UCSD-AML1 (cell line): ENCODE data around the gene NRL.

Experiments
- DNase-seq: peaks from one replicate; lab custom pipeline; 2025; ENCODE audit not compliant: unreplicated experiment; lab: John Stamatoyannopoulos, UW

The NRL gene

GRCh38 chr14:24145219-24145618 is 30.5 kb upstream of the NRL start:
- DNase-seq, result no peak

- DNase-seq, result no peak
These were observed 29.7 kb upstream of the NRL start for GRCh38 chr14:24144451-24144850.

GRCh38 chr14:24143511-24143910 is 28.8 kb upstream of the NRL start:
- no peak for DNase-seq

GRCh38 chr14:24141097-24141880 is 26.5 kb upstream of the NRL start, which contains the start of gene EMC9:
EMC9 (minus strand) TSS chr14:24141591; CDS start chr14:24141304, 287 bp downstream.
- peak; percentile 99 for DNase-seq

GRCh38 chr14:24139272-24139934 is 24.7 kb upstream of the NRL start:
- no peak for DNase-seq

- DNase-seq, result no peak
These were observed 23.9 kb upstream of the NRL start for GRCh38 chr14:24138396-24139271.

GRCh38 chr14:24137529-24138395 is 23.0 kb upstream of the NRL start:
- DNase-seq, result no peak

- no peak for DNase-seq
These were observed 22.2 kb upstream of the NRL start for GRCh38 chr14:24136684-24137528.

- peak; percentile 94 for DNase-seq
These were observed 21.3 kb upstream of the NRL start, which contains the start of gene PSME1 for GRCh38 chr14:24135834-24136683. PSME1 (plus strand) TSS chr14:24136194; CDS start chr14:24136263, 69 bp downstream.

GRCh38 chr14:24135584-24135833 is 20.8 kb upstream of the NRL start:
- DNase-seq, result no peak

GRCh38 chr14:24133735-24134134 is 19.0 kb upstream of the NRL start:
- DNase-seq, result no peak

- DNase-seq, result no peak
These were observed 18.2 kb upstream of the NRL start for GRCh38 chr14:24132976-24133375.

GRCh38 chr14:24132061-24132685 is 17.4 kb upstream of the NRL start:
- no peak for DNase-seq

- DNase-seq, result no peak
These were observed 16.8 kb upstream of the NRL start for GRCh38 chr14:24131549-24131966.

GRCh38 chr14:24130717-24131548 is 16.2 kb upstream of the NRL start:
- DNase-seq, result no peak

GRCh38 chr14:24130380-24130716 is 15.6 kb upstream of the NRL start, which contains the start of gene FITM1:
FITM1 (plus strand) TSS chr14:24130659; CDS start chr14:24131564, 905 bp downstream.
- DNase-seq, result no peak

- DNase-seq, result no peak
These were observed 14.8 kb upstream of the NRL start for GRCh38 chr14:24129410-24129998.
